ENCODE measurements around the gene KRT17. TPM values are rescaled to one million over a fixed set of nuclear protein-coding genes. Genes with fewer than 3 reads are reported as not detected.
"Not testable (repeated sequence)": the region's sequence is repeated elsewhere in the genome, so short reads cannot be mapped to it uniquely, and the experiment has no call there.

The KRT17 gene
- total RNA-seq, 1 experiment from 2014 or later = 1.9 TPM

DNA sequence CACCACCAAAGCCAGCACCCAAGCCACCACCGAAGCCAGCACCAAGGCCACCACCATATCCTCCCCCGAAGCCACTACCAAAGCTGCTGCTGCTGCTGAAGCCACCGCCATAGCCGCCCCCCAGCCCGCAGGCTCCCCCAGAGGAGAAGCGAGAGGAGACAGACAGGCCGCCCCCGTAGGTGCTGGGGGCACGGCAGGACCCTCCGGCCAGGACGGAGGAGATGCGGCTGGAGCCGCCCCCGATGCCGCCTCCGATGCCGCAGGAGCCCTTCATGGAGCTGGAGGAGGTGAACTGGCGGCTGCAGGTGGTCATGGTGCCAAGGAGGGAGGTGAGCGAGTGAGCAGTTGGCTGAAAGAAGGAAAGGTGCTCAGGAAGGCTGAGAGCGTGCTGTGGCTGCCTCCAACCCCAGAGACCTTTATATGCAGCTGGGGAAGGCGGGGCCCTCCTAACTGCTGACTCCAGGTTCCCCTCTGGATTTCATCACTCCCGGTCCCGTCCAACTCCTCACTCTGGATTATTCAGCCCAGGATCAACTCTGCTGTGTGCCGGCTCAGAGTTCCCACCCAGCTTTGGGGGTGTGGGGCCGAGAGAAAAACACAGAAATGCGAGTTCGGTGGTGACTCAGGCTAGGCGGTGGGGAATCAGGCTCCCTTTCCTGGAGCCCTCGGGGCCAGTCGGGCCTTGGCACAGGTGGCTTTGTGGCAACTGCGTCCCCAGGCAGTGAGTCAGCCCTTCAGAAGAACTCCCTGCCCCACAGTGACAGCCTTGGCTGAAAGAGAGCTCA is 11.8 kb downstream of the KRT17 start, which contains the start of gene KRT16:
Gene KRT16, minus strand, starts transcription at position 392 of the 785 bp plus-strand sequence. Its CDS starts 79 bp downstream, at position 313.
- H3K4me1 ChIP-seq (ENCODE audit: control insufficient read depth, insufficient read depth, low read length); POLR2A ChIA-PET; BruUV-seq (replicated peaks); intact Hi-C loops (cut with micrococcal nuclease; ENCODE audit: unreplicated experiment); H3K27me3 ChIP-seq (ENCODE audit: control insufficient read depth, insufficient read depth, low read length); H3K4me3 ChIP-seq (ENCODE audit: low read depth in 2 of 2, low read length in 2 of 2); in situ Hi-C loops (cut with HindIII; ENCODE audit: low pct_unique_long_range_greater_than_20kb, low sequenced_read_pairs); H3K9me3 ChIP-seq (ENCODE audit: control insufficient read depth, insufficient read depth, low read depth, low read length); H3K36me3 ChIP-seq (ENCODE audit: control insufficient read depth, insufficient read depth, low read length); H3K27ac ChIP-seq (ENCODE audit: low read length); DNase-seq (ENCODE audit: low read depth, low spot score): not testable (repeated sequence)
- ATAC-seq = peak; percentile 73
- CTCF ChIA-PET = interaction anchor here (0.8 kb wide), 1 partner anchor 64 kb away, joined by 3 read pairs; no protein-coding TSS in a partner anchor

GRCh38 chr17:41610965-41611640 is 13.3 kb downstream of the KRT17 start:
- Histone ChIP-seq H3K4me3 (ENCODE audit: low read depth in 2 of 2, low read length in 2 of 2) (no peak overlapping the region), H3K36me3 (ENCODE audit: control insufficient read depth, insufficient read depth, low read length) (no peaks in the 10 kb centered on the region), H3K27me3 (ENCODE audit: control insufficient read depth, insufficient read depth, low read length) (no peaks in the 10 kb centered on the region), H3K27ac (ENCODE audit: low read length) (no peak overlapping the region), H3K9me3 (ENCODE audit: control insufficient read depth, insufficient read depth, low read depth, low read length) (no peaks in the 10 kb centered on the region; the same call in 1 of the 2 replicates), H3K4me1 (ENCODE audit: control insufficient read depth, insufficient read depth, low read length) (peaks cover 8% of the 10 kb centered on the region)
- no peak for DNase-seq (ENCODE audit: low read depth, low spot score)
- ChIA-PET POLR2A (interaction anchor here (0.5 kb wide), 1 partner anchor 78 kb away, joined by 3 read pairs; the partner anchor contains the start of gene EIF1), CTCF (interaction anchor here (1.1 to 2.6 kb wide), 2 partner anchors 38 to 51 kb away, joined by 5 to 8 read pairs; no protein-coding TSS in a partner anchor)
- TF ChIP-seq SIN3A (IDR thresholded peaks at IDR 0.05; ENCODE audit: borderline replicate concordance, insufficient read depth, low read depth, low read length) (no peak), POLR2AphosphoS5 (IDR thresholded peaks at IDR 0.05; ENCODE audit: low read depth, low read length) (no peak), TCF7L2 (IDR thresholded peaks at IDR 0.05; ENCODE audit: low read depth, low read length) (no peak)
- TF ChIP-seq, protein P1, sequence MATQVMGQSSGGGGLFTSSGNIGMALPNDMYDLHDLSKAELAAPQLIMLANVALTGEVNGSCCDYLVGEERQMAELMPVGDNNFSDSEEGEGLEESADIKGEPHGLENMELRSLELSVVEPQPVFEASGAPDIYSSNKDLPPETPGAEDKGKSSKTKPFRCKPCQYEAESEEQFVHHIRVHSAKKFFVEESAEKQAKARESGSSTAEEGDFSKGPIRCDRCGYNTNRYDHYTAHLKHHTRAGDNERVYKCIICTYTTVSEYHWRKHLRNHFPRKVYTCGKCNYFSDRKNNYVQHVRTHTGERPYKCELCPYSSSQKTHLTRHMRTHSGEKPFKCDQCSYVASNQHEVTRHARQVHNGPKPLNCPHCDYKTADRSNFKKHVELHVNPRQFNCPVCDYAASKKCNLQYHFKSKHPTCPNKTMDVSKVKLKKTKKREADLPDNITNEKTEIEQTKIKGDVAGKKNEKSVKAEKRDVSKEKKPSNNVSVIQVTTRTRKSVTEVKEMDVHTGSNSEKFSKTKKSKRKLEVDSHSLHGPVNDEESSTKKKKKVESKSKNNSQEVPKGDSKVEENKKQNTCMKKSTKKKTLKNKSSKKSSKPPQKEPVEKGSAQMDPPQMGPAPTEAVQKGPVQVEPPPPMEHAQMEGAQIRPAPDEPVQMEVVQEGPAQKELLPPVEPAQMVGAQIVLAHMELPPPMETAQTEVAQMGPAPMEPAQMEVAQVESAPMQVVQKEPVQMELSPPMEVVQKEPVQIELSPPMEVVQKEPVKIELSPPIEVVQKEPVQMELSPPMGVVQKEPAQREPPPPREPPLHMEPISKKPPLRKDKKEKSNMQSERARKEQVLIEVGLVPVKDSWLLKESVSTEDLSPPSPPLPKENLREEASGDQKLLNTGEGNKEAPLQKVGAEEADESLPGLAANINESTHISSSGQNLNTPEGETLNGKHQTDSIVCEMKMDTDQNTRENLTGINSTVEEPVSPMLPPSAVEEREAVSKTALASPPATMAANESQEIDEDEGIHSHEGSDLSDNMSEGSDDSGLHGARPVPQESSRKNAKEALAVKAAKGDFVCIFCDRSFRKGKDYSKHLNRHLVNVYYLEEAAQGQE (IDR thresholded peaks at IDR 0.05; ENCODE audit: insufficient read depth in 1 of 2, low read depth in 2 of 2, low read length in 1 of 2) = no peak
- TF ChIP-seq, protein P2, sequence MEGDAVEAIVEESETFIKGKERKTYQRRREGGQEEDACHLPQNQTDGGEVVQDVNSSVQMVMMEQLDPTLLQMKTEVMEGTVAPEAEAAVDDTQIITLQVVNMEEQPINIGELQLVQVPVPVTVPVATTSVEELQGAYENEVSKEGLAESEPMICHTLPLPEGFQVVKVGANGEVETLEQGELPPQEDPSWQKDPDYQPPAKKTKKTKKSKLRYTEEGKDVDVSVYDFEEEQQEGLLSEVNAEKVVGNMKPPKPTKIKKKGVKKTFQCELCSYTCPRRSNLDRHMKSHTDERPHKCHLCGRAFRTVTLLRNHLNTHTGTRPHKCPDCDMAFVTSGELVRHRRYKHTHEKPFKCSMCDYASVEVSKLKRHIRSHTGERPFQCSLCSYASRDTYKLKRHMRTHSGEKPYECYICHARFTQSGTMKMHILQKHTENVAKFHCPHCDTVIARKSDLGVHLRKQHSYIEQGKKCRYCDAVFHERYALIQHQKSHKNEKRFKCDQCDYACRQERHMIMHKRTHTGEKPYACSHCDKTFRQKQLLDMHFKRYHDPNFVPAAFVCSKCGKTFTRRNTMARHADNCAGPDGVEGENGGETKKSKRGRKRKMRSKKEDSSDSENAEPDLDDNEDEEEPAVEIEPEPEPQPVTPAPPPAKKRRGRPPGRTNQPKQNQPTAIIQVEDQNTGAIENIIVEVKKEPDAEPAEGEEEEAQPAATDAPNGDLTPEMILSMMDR (IDR thresholded peaks at IDR 0.05) = no peak
- BruUV-seq (replicated peaks) = no TSS peak
- no peak for ATAC-seq
- in situ Hi-C loops (cut with HindIII; ENCODE audit: low pct_unique_long_range_greater_than_20kb, low sequenced_read_pairs) = no loop called here
- intact Hi-C loops (cut with micrococcal nuclease; ENCODE audit: unreplicated experiment) = no loop called here

DNA sequence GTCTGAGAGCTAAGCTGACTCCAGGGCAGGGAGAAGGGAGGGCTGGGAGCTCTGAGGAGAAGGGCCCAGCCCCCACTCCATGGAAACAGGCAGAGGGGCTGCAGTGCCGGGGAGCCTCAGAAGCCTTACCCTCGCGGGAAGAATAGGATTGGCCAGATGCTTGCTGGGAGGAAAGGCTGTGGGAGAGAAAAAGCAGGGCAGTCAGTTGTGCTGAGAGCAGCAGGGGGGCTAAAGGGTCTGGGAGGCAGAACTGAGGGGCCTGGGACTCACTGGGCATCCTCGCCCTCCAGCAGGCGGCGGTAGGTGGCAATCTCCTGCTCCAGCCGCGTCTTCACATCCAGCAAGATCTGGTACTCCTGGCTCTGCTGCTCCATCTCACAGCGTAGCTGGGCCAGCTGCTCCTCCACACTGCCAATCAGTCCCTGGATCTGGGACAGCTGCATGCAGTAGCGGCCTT is 14.3 kb downstream of the KRT17 start:
- BruUV-seq (replicated peaks); H3K27ac ChIP-seq (ENCODE audit: low read length); H3K4me3 ChIP-seq (ENCODE audit: low read depth in 2 of 2, low read length in 2 of 2); H3K27me3 ChIP-seq (ENCODE audit: control insufficient read depth, insufficient read depth, low read length); intact Hi-C loops (cut with micrococcal nuclease; ENCODE audit: unreplicated experiment); H3K4me1 ChIP-seq (ENCODE audit: control insufficient read depth, insufficient read depth, low read length); H3K36me3 ChIP-seq (ENCODE audit: control insufficient read depth, insufficient read depth, low read length); POLR2A ChIA-PET; DNase-seq (ENCODE audit: low read depth, low spot score); in situ Hi-C loops (cut with HindIII; ENCODE audit: low pct_unique_long_range_greater_than_20kb, low sequenced_read_pairs); H3K9me3 ChIP-seq (ENCODE audit: control insufficient read depth, insufficient read depth, low read depth, low read length): not testable (repeated sequence)
- CTCF ChIA-PET = interaction anchor here (0.6 to 2.6 kb wide), 5 partner anchors 39 to 1109 kb away, joined by 3 to 8 read pairs (median 5); no protein-coding TSS in a partner anchor
- ATAC-seq = peak; percentile 46

DNA sequence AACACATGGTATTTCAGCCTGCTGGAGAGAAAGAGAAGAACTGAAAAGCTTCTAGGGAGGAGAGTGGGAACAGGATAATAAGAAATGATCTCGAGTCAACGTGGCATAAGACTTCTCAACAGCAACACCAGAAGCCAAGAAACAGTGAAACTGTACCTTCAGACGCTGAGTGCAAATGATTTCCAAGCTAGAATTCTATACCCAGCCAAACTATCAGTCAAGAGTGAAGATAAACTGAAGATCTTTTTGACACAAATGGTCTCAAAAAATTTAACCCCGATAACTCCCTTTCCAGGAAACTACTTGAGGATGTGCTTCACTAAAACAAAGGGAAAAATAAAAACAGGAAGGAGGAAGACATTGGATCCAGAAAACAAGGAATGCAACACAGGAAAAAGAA is 17.4 kb downstream of the KRT17 start:
- ATAC-seq; POLR2A ChIA-PET; H3K27ac ChIP-seq (ENCODE audit: low read length); in situ Hi-C loops (cut with HindIII; ENCODE audit: low pct_unique_long_range_greater_than_20kb, low sequenced_read_pairs); H3K4me3 ChIP-seq (ENCODE audit: low read depth in 2 of 2, low read length in 2 of 2); DNase-seq (ENCODE audit: low read depth, low spot score); H3K36me3 ChIP-seq (ENCODE audit: control insufficient read depth, insufficient read depth, low read length); H3K27me3 ChIP-seq (ENCODE audit: control insufficient read depth, insufficient read depth, low read length); H3K9me3 ChIP-seq (ENCODE audit: control insufficient read depth, insufficient read depth, low read depth, low read length); BruUV-seq (replicated peaks); intact Hi-C loops (cut with micrococcal nuclease; ENCODE audit: unreplicated experiment): not testable (repeated sequence)
- CTCF ChIA-PET = interaction anchor here (1.0 kb wide), 1 partner anchor 42 kb away, joined by 17 read pairs; no protein-coding TSS in a partner anchor
- H3K4me1 ChIP-seq (ENCODE audit: control insufficient read depth, insufficient read depth, low read length) = peaks cover 11% of the 10 kb centered on the region

Data from Panc1 (cell line).